GM21786 (cell line): ENCODE measurements around the gene WEE1.
A peak's percentile ranks its signal among the peaks of the same experiment; 100 is the strongest.
"Not testable (repeated sequence)": the region's sequence is repeated elsewhere in the genome, so short reads cannot be mapped to it uniquely, and the experiment has no call there.

ENCODE experiments used
- ATAC-seq: cut with Tn5 transposase; IDR thresholded peaks from one replicate; pipeline ENCODE4 v1.9.1; 2021; ENCODE audit not compliant: unreplicated experiment

Gene WEE1

GRCh38 chr11:9619004-9619403 lies 45.5 kb downstream of the WEE1 start:
- no peak for ATAC-seq

DNA sequence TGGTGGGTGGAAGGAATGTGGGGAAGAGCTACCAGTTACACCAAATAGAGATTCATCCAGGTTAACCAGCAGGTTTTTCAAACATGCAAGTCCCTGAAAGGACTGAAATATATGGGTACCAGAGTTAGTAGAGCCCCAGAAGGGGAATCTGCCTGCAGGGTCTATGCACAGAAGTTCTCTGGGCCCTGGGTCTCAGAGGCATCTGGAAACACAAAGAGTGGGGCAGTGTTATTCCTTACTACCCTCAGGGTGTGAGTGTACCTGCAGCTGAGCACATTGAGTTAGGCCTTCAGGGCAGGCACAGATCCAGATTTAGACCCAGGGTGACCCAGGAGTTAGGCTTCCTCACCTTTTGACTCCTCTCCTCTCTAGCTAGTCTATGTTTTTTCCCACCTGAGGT lies 46.5 kb downstream of the WEE1 start:
- ATAC-seq = no peak

GRCh38 chr11:9622353-9622752 lies 48.9 kb downstream of the WEE1 start:
- ATAC-seq = not testable (repeated sequence)

GRCh38 chr11:9623053-9623452 lies 49.6 kb downstream of the WEE1 start:
- ATAC-seq = not testable (repeated sequence)

DNA sequence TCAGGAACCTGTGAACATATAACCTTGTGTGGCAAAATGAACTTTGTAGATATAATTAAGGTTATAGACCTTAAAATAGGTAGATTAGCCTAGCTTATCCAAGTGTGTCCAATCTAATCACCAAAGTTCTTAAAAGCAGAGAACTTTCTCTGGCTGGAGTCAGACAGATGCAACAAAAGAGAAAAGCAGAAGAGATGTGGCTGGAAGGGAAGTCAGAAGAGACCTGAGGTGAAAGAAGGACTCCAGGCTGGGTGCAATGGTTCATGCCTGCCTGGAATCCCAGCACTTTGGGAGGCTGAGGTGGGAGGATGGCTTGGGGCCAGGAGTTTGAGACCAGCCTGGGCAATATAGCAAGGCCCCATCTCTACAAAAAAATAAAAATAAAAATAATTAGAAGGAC lies 51.0 kb downstream of the WEE1 start:
- no peak for ATAC-seq

- no peak for ATAC-seq
These were observed 51.7 kb downstream of the WEE1 start for GRCh38 chr11:9625162-9625561.

- ATAC-seq = no peak
These were observed 52.3 kb downstream of the WEE1 start for GRCh38 chr11:9625728-9626127.

GRCh38 chr11:9626496-9627394 lies 53.3 kb downstream of the WEE1 start:
- ATAC-seq = peak; percentile 73

GRCh38 chr11:9629064-9629463 lies 55.6 kb downstream of the WEE1 start:
- peak; percentile 39 for ATAC-seq

GRCh38 chr11:9633679-9634078 lies 60.2 kb downstream of the WEE1 start:
- ATAC-seq = no peak

DNA sequence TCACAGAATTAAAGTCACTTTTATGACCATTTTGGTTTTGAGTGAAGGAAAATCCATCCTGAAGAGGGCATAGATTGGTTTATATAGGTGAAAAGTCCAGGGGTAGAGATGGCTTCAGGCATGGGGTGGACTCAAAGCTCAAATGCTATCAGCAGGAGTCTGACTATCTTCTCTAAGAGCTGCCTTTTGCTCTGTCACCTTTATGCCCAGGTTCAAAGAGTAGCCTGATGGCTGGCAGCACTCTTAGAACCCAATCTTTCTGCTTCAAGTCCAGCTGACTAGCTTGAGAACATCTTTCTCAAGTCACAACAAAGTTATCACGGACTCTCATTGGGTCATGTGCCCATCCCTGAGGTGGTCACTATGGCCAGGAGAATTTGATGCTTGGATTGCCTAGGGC lies 63.2 kb downstream of the WEE1 start:
- no peak for ATAC-seq

- no peak for ATAC-seq
These were observed 65.6 kb downstream of the WEE1 start for GRCh38 chr11:9639099-9639498.
